Liver (tissue), 9 donors: Measurements from ENCODE around the gene MAN1A2. TPM values are rescaled to one million over a fixed set of nuclear protein-coding genes. Genes with fewer than 3 reads are reported as not detected.

Source experiments
- DNase-seq: peaks from one replicate; pipeline ENCODE4 v3.0.0-alpha.2; 2017; ENCODE audit warnings: low spot score
- H3K27ac ChIP-seq, 2 donors: one replicate each; pipeline ENCODE4 v1.7.0; 2013; ENCODE audit warnings: inconsistent platforms in 2 of 2, low read length in 2 of 2, control low read depth in 1 of 2, low read depth in 1 of 2, mild to moderate bottlenecking in 1 of 2
- H3K27me3 ChIP-seq, 4 donors: one replicate each; pipeline versions ENCODE4 v1.6.1 to v1.7.0; 2013; ENCODE audit warnings: low read length in 3 of 4, inconsistent platforms in 1 of 4, mild to moderate bottlenecking in 1 of 4, moderate library complexity in 1 of 4; ENCODE audit not compliant: control insufficient read depth in 4 of 4, insufficient read depth in 4 of 4
- H3K36me3 ChIP-seq, 4 donors: one replicate each; pipeline versions ENCODE4 v1.6.1 to v1.7.0; 2013; ENCODE audit warnings: low read length in 3 of 4, mild to moderate bottlenecking in 3 of 4, low read depth in 1 of 4, moderate library complexity in 1 of 4; ENCODE audit not compliant: control insufficient read depth in 4 of 4, insufficient read depth in 3 of 4
- H3K4me1 ChIP-seq, 4 donors: one replicate each; pipeline versions ENCODE4 v1.6.1 to v1.7.0; 2013; ENCODE audit warnings: low read length in 3 of 4, mild to moderate bottlenecking in 3 of 4, moderate library complexity in 1 of 4; ENCODE audit not compliant: control insufficient read depth in 4 of 4, insufficient read depth in 4 of 4
- H3K4me3 ChIP-seq, 3 donors: one replicate each; pipeline versions ENCODE4 v1.6.1 to v1.7.0; 2013; ENCODE audit warnings: low read length in 3 of 3, control low read depth in 1 of 3, low read depth in 1 of 3, mild to moderate bottlenecking in 1 of 3
- H3K9ac ChIP-seq, 2 donors: one replicate each; pipeline ENCODE4 v1.7.0; 2013; ENCODE audit warnings: low read length in 2 of 2, mild to moderate bottlenecking in 2 of 2, moderate library complexity in 2 of 2, control low read depth in 1 of 2, low read depth in 1 of 2
- H3K9me3 ChIP-seq, 4 donors: one replicate each; pipeline versions ENCODE4 v1.6.1 to v1.7.0; 2013; ENCODE audit warnings: low read length in 3 of 4; ENCODE audit not compliant: control insufficient read depth in 4 of 4
- ATF3 ChIP-seq: IDR thresholded peaks from 2 replicates; pipeline ENCODE4 v1.6.1; 2016; ENCODE audit warnings: antibody characterized with exemption
- CTCF ChIP-seq: fragments of 150-350 bp; IDR thresholded peaks from 2 replicates; pipeline ENCODE4 v1.5.1; 2017; ENCODE audit warnings: improper control_type of control experiment, low read depth, low read length; ENCODE audit not compliant: missing input control
- EGR1 ChIP-seq, 2 donors: IDR thresholded peaks; 2 replicates each; pipeline ENCODE4 v1.6.1; 2016 to 2018; ENCODE audit warnings: antibody characterized with exemption in 2 of 2, low read depth in 2 of 2
- FOXA1 ChIP-seq: IDR thresholded peaks from 2 replicates; pipeline ENCODE4 v1.6.1; 2016; ENCODE audit warnings: antibody characterized with exemption
- FOXA2 ChIP-seq: IDR thresholded peaks from 2 replicates; pipeline ENCODE4 v1.6.1; 2016; ENCODE audit warnings: antibody characterized with exemption
- GABPA ChIP-seq, 2 donors: IDR thresholded peaks in 1 of 2; conservative IDR thresholded peaks in 1 of 2; 2 replicates each; pipeline ENCODE4 v1.6.1; 2016; ENCODE audit warnings: antibody characterized with exemption in 2 of 2, mild to moderate bottlenecking in 1 of 2, moderate library complexity in 1 of 2
- HNF4A ChIP-seq, 2 donors: conservative IDR thresholded peaks; 2 replicates each; pipeline ENCODE4 v1.6.1; 2016; ENCODE audit warnings: antibody characterized with exemption in 2 of 2, mild to moderate bottlenecking in 2 of 2
- HNF4G ChIP-seq: IDR thresholded peaks from 2 replicates; pipeline ENCODE4 v1.6.1; 2016; ENCODE audit warnings: antibody characterized with exemption
- JUND ChIP-seq, 2 donors: IDR thresholded peaks; 2 replicates each; pipeline ENCODE4 v1.6.1; 2016; ENCODE audit warnings: antibody characterized with exemption in 2 of 2
- MAX ChIP-seq: IDR thresholded peaks from 2 replicates; pipeline ENCODE4 v1.6.1; 2016; ENCODE audit warnings: antibody characterized with exemption
- NR2F2 ChIP-seq: IDR thresholded peaks from 2 replicates; pipeline ENCODE4 v1.6.1; 2016; ENCODE audit warnings: antibody characterized with exemption
- RAD21 ChIP-seq, 2 donors: IDR thresholded peaks; 2 replicates each; pipeline ENCODE4 v1.6.1; 2016; ENCODE audit warnings: antibody characterized with exemption in 2 of 2, mild to moderate bottlenecking in 2 of 2
- REST ChIP-seq: IDR thresholded peaks from 2 replicates; pipeline ENCODE4 v1.6.1; 2016; ENCODE audit warnings: antibody characterized with exemption, mild to moderate bottlenecking
- RXRA ChIP-seq, 2 donors: IDR thresholded peaks; 2 replicates each; pipeline ENCODE4 v1.6.1; 2017 to 2018; ENCODE audit warnings: antibody characterized with exemption in 2 of 2, mild to moderate bottlenecking in 1 of 2
- SP1 ChIP-seq: IDR thresholded peaks from 2 replicates; pipeline ENCODE4 v1.6.1; 2018; ENCODE audit warnings: antibody characterized with exemption, mild to moderate bottlenecking
- TAF1 ChIP-seq: conservative IDR thresholded peaks from 2 replicates; pipeline ENCODE4 v1.6.1; 2016; ENCODE audit warnings: antibody characterized with exemption, mild to moderate bottlenecking
- YY1 ChIP-seq: IDR thresholded peaks from 2 replicates; pipeline ENCODE4 v1.6.1; 2016; ENCODE audit warnings: antibody characterized with exemption, mild to moderate bottlenecking
- ZBTB33 ChIP-seq: IDR thresholded peaks from 2 replicates; pipeline ENCODE4 v1.6.1; 2016; ENCODE audit warnings: antibody characterized with exemption
- WGBS: extraction: QIAGEN DNeasy Blood & Tissue Kit; methylation state at CpG from one replicate; pipeline ENCODE4 v1.1.7; 2013; 5-methylcytosine and 5-hydroxymethylcytosine counted together
- polyA plus RNA-seq, 2 donors: library from polyadenylated mRNA; stranded (reverse) in 1 of 2; unstranded in 1 of 2; fragments of 200-250 nt in 1 of 2; fragments of >200 nt in 1 of 2; fragmentation: Nextera tagmentation in 1 of 2; extraction: Ambion mirVana in 1 of 2; gene quantifications; one replicate each; pipeline versions ENCODE4 v1.2.1 to v1.2.3, GENCODE V29; 2013 to 2015
- total RNA-seq, 2 donors: library from RNA; depleted of rRNA; stranded (reverse); fragments of >200 nt; gene quantifications; one replicate each; pipeline ENCODE4 v1.2.3, GENCODE V29; 2014
- donor health status: healthy.
- donor health status: healthy.
- donor health status: healthy.
- donor health status: healthy.
- donor health status: healthy.

Gene MAN1A2
- total and polyA plus RNA-seq, 4 donors, result 10.9 to 58.7 (median 25.1) TPM

- H3K27ac ChIP-seq, result no peak overlapping the region
- 52% methylated on average over 5 of the region's 5 CpGs for WGBS
- TF ChIP-seq EGR1 (IDR thresholded peaks at IDR 0.05; ENCODE audit: low read depth in 2 of 2), result no peak
- TF ChIP-seq YY1, result no peak
- TF ChIP-seq CTCF, result no peak
- TF ChIP-seq MAX, result no peak
- no peak for TF ChIP-seq ZBTB33
- no peak for TF ChIP-seq NR2F2
- TF ChIP-seq FOXA1, result no peak
- peaks cover 0 to 3% (median 0%) of the 10 kb centered on the region in 4 donors for H3K27me3 ChIP-seq
- no peak for DNase-seq
- H3K9me3 ChIP-seq, result no peaks in the 10 kb centered on the region
- H3K4me1 ChIP-seq, result no peaks in the 10 kb centered on the region
- no peaks in the 10 kb centered on the region for H3K36me3 ChIP-seq
- no peak overlapping the region for H3K4me3 ChIP-seq
- H3K9ac ChIP-seq, result no peak overlapping the region
Measured at GRCh38 chr1:117321680-117322609, 45.3 kb upstream of the MAN1A2 start.

- Histone ChIP-seq H3K36me3 (no peaks in the 10 kb centered on the region), H3K27me3 (peaks cover 0 to 3% (median 0%) of the 10 kb centered on the region in 4 donors), H3K9ac (no peak overlapping the region), H3K4me1 (no peaks in the 10 kb centered on the region), H3K9me3 (no peaks in the 10 kb centered on the region), H3K27ac (no peak overlapping the region), H3K4me3 (no peak overlapping the region)
- WGBS, result 27% methylated on average over 3 of the region's 3 CpGs
- TF ChIP-seq RAD21 (IDR thresholded peaks at IDR 0.05), result no peak
- no peak for TF ChIP-seq YY1
- no peak for TF ChIP-seq ATF3
- no peak for TF ChIP-seq FOXA1
- TF ChIP-seq RXRA (IDR thresholded peaks at IDR 0.05), result no peak
- TF ChIP-seq NR2F2, result no peak
- no peak for TF ChIP-seq HNF4A (conservative IDR thresholded peaks at IDR 0.05)
- TF ChIP-seq REST, result no peak
- TF ChIP-seq JUND (IDR thresholded peaks at IDR 0.05), result no peak
- TF ChIP-seq GABPA (IDR thresholded peaks at IDR 0.05 in 1 of 2, conservative IDR thresholded peaks at IDR 0.05 in 1 of 2), result no peak
- TF ChIP-seq FOXA2, result no peak
- no peak for TF ChIP-seq SP1
- no peak for TF ChIP-seq HNF4G
- TF ChIP-seq ZBTB33, result no peak
- no peak for TF ChIP-seq EGR1 (IDR thresholded peaks at IDR 0.05; ENCODE audit: low read depth in 2 of 2)
- no peak for TF ChIP-seq CTCF
- no peak for TF ChIP-seq MAX
- no peak for TF ChIP-seq TAF1
- no peak for DNase-seq
Measured at GRCh38 chr1:117324357-117324756, 42.9 kb upstream of the MAN1A2 start.
